ENCODE measurements around the gene COL4A2.

The COL4A2 gene

DNA sequence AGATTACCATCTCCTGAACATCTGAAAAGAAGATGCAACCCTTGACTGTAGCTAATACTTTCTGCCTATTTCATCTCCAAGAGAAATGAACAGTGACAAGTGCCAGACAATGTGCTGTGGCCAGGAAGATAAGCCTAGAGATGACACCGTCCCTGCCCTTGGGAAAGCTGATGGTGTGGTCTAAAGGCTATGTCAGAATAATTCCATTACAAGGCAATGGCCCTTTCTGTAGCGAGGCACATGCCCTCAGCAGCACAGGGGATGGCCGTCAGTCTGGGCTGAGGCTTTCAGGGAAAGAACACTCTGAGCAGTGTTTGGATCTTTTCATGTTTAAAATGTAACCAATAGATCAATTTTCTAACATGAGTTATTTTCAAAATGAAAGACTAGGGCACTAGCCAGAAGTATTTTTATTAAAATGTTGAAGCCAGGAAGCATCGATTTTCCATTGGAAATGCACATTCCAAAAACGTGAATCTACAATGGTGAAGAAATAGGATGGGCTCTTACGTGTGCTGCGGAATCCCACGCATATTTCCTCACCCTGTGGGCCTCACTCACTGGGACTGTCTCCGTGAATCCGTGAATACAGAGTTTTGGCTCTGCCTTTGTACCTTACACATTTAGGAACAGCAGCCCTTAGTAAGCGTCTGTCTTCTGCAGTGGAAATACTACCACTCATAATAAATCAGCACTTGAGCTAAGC, 22.2 kb upstream of the COL4A2 start:
- H3K4me2 ChIP-seq (ENCODE audit: low read length) = no peak overlapping the region
- no peaks in the 10 kb centered on the region for H3K27me3 ChIP-seq (ENCODE audit: insufficient read depth, low read length)
- H4K20me1 ChIP-seq (ENCODE audit: insufficient read depth, low read length) = no peaks in the 10 kb centered on the region
- no peak overlapping the region for H3K9ac ChIP-seq (ENCODE audit: low read length)
- H3K27ac ChIP-seq (ENCODE audit: low read depth, low read length, poor library complexity, severe bottlenecking) = no peak overlapping the region
- no peaks in the 10 kb centered on the region for H3K36me3 ChIP-seq (ENCODE audit: insufficient read depth, low read length)
- no peaks in the 10 kb centered on the region for H3K9me2 ChIP-seq (ENCODE audit: low read depth, low read length)
- TF ChIP-seq, protein P1, sequence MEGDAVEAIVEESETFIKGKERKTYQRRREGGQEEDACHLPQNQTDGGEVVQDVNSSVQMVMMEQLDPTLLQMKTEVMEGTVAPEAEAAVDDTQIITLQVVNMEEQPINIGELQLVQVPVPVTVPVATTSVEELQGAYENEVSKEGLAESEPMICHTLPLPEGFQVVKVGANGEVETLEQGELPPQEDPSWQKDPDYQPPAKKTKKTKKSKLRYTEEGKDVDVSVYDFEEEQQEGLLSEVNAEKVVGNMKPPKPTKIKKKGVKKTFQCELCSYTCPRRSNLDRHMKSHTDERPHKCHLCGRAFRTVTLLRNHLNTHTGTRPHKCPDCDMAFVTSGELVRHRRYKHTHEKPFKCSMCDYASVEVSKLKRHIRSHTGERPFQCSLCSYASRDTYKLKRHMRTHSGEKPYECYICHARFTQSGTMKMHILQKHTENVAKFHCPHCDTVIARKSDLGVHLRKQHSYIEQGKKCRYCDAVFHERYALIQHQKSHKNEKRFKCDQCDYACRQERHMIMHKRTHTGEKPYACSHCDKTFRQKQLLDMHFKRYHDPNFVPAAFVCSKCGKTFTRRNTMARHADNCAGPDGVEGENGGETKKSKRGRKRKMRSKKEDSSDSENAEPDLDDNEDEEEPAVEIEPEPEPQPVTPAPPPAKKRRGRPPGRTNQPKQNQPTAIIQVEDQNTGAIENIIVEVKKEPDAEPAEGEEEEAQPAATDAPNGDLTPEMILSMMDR (IDR thresholded peaks at IDR 0.05; ENCODE audit: low read length) = no peak
- no peak for TF ChIP-seq EZH2 (IDR thresholded peaks at IDR 0.05; ENCODE audit: borderline replicate concordance, low read length)
- H3K9me3 ChIP-seq (ENCODE audit: low read length) = no peaks in the 10 kb centered on the region
- no peaks in the 10 kb centered on the region for H3F3A ChIP-seq (ENCODE audit: insufficient read depth, low read length)
- H3K4me3 ChIP-seq (ENCODE audit: low read depth, low read length, poor library complexity, severe bottlenecking) = no peak overlapping the region
- H2AFZ ChIP-seq (ENCODE audit: low read length) = no peak overlapping the region
- H3K4me1 ChIP-seq (ENCODE audit: insufficient read depth, low read length, severe bottlenecking) = no peaks in the 10 kb centered on the region
- no peaks in the 10 kb centered on the region for H3K79me2 ChIP-seq (ENCODE audit: insufficient read depth, low read length)

DNA sequence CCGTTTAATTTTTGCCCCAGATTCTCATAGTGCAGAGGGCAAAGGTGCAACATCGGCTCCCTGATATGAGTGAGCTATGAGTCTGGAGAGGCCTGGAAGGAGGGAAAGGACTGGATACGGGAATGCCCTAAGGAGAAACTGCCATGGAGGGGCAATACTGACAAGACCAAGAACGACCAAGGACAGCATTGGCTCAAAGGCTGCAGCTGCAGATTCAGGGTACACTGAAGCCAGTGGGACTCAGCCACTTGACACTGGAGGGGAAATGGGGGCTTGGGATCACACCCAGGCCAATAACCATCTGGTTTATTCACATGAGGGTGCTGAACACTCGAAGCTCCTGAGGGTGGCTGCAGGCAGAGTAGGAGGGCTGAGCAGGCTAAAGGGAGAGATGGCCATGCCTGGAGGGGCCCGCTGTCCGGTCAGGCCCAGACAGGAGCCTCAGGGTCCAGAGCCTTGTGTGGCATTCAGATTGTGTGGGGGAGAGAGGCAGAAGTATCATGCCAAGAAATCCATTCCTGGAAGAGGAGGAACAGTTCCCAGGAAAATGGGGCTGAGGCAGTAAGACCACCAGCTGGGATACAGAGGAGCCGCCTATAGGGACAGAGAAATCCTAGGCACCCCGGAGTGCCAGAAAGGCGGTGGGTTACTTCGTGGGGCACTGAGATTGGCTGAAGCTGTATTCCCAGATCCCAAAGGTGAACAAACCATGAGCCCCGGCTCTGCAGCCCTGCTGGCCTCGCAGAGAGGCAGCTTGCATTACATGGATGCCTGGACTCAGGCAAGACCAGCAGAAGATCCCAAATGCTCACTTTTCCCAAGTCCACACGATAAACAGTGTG, 20.9 kb upstream of the COL4A2 start:
- Histone ChIP-seq H3K9ac (ENCODE audit: low read length) (no peak overlapping the region), H3K9me3 (ENCODE audit: low read length) (no peaks in the 10 kb centered on the region), H3K27ac (ENCODE audit: low read depth, low read length, poor library complexity, severe bottlenecking) (no peak overlapping the region), H2AFZ (ENCODE audit: low read length) (no peak overlapping the region), H3K79me2 (ENCODE audit: insufficient read depth, low read length) (no peaks in the 10 kb centered on the region), H3K4me2 (ENCODE audit: low read length) (no peak overlapping the region), H3K27me3 (ENCODE audit: insufficient read depth, low read length) (no peaks in the 10 kb centered on the region), H3F3A (ENCODE audit: insufficient read depth, low read length) (no peaks in the 10 kb centered on the region), H3K4me3 (ENCODE audit: low read depth, low read length, poor library complexity, severe bottlenecking) (no peak overlapping the region), H3K36me3 (ENCODE audit: insufficient read depth, low read length) (no peaks in the 10 kb centered on the region), H4K20me1 (ENCODE audit: insufficient read depth, low read length) (no peaks in the 10 kb centered on the region), H3K4me1 (ENCODE audit: insufficient read depth, low read length, severe bottlenecking) (no peaks in the 10 kb centered on the region), H3K9me2 (ENCODE audit: low read depth, low read length) (no peaks in the 10 kb centered on the region)
- TF ChIP-seq, protein P1 (IDR thresholded peaks at IDR 0.05; ENCODE audit: low read length) = no peak
- TF ChIP-seq EZH2 (IDR thresholded peaks at IDR 0.05; ENCODE audit: borderline replicate concordance, low read length) = no peak

DNA sequence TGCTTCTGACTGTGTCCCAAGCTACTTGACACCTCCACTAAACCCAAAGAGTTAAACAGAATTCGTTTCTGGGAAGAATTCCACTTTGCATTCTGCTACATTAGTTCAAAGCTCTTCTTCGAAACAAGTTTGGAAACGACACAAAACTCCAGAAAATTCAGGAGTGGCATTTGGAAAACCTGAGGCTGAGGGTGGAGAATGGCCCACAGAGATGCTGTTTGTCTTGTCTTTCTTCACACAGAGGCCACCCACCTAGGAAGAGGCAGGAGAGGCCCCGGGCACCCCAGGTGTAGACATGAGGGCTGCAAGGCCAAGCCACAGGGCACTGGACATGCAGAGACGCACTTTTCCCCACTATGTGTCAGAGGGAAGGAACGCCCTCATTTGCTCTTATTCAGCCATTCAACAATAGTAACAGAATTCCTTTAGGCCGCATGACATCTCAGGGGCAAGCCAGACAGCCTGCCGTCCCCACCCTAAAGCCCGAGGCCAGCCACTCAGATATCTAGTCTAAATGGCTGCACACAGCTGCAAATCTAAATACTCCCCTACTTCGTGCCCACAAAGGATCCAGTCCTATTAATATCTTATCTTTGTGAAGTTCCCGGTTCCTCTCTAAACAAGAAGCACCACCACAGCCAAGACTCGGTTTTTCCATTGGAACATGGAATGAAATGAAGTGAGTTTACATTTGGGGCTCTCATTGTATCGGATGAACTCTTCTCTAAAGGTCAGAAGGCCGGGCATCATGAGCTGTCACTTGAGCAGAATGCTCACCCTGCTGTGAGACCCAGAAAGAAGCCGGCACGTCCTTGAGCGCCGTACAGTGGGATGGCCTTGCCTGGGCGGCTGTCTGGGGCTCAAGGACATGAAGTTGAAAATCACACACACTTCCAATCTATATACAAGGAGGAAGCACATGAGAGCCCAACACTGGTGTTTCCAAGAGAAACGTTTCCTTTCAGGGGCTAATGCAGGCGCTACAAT, 20.0 kb upstream of the COL4A2 start:
- Histone ChIP-seq H2AFZ (ENCODE audit: low read length) (no peak overlapping the region), H3K27me3 (ENCODE audit: insufficient read depth, low read length) (no peaks in the 10 kb centered on the region), H3K36me3 (ENCODE audit: insufficient read depth, low read length) (no peaks in the 10 kb centered on the region), H3K9me2 (ENCODE audit: low read depth, low read length) (no peaks in the 10 kb centered on the region), H3K9ac (ENCODE audit: low read length) (no peak overlapping the region), H3K27ac (ENCODE audit: low read depth, low read length, poor library complexity, severe bottlenecking) (no peak overlapping the region), H3K9me3 (ENCODE audit: low read length) (no peaks in the 10 kb centered on the region), H3K4me2 (ENCODE audit: low read length) (no peak overlapping the region), H3K4me3 (ENCODE audit: low read depth, low read length, poor library complexity, severe bottlenecking) (no peak overlapping the region), H3K79me2 (ENCODE audit: insufficient read depth, low read length) (no peaks in the 10 kb centered on the region), H3K4me1 (ENCODE audit: insufficient read depth, low read length, severe bottlenecking) (no peaks in the 10 kb centered on the region), H3F3A (ENCODE audit: insufficient read depth, low read length) (no peaks in the 10 kb centered on the region), H4K20me1 (ENCODE audit: insufficient read depth, low read length) (no peaks in the 10 kb centered on the region)
- TF ChIP-seq, protein P1 (IDR thresholded peaks at IDR 0.05; ENCODE audit: low read length) = no peak
- no peak for TF ChIP-seq EZH2 (IDR thresholded peaks at IDR 0.05; ENCODE audit: borderline replicate concordance, low read length)
